ENCODE results near the gene ADCY2. TPM values are rescaled to one million over a fixed set of nuclear protein-coding genes. Genes with fewer than 3 reads are reported as not detected.

ADCY2 gene
- total and polyA plus RNA-seq, 2 of the 13 experiments (the other 11 are each of a cell fraction or from before 2014, with no cell fraction given): not detected

GRCh38 chr5:7852988-7853387, 457.1 kb downstream of the ADCY2 start:
- ATAC-seq (no peak), FAIRE-seq (no peak), DNase-seq (ENCODE audit: low spot score) (no peak)
- Histone ChIP-seq H3K4me3 (replicated peaks in 1 of 3; ENCODE audit: insufficient read depth in 1 of 3, low read depth in 2 of 3, low read length in 3 of 3) (no peak overlapping the region), H3K36me3 (replicated peaks in 1 of 2; ENCODE audit: control insufficient read depth in 1 of 2, insufficient read depth in 2 of 2, low read length in 2 of 2) (no peaks in the 10 kb centered on the region), H2AFZ (ENCODE audit: low read length) (no peak overlapping the region), H3K4me1 (ENCODE audit: insufficient read depth, low read length) (peaks cover 25% of the 10 kb centered on the region), H3K79me2 (ENCODE audit: insufficient read depth, low read length) (no peaks in the 10 kb centered on the region), H3K9ac (ENCODE audit: insufficient read depth, low read depth, low read length) (no peak overlapping the region), H3K27me3 (ENCODE audit: control insufficient read depth in 1 of 2, insufficient read depth in 2 of 2, low read length in 2 of 2) (peaks cover 3 to 10% of the 10 kb centered on the region in 2 experiments; a peak in 2 of 5 replicates), H3K4me2 (ENCODE audit: low read depth, low read length) (no peak overlapping the region), H3K9me3 (ENCODE audit: low read length) (no peaks in the 10 kb centered on the region), H4K20me1 (ENCODE audit: insufficient read depth, low read length) (no peaks in the 10 kb centered on the region), H3K27ac (ENCODE audit: extremely low read length, insufficient read depth, low read length) (no peak overlapping the region)
- POLR2A ChIA-PET: no interaction called here
- in situ Hi-C loops (cut with HindIII; ENCODE audit: extremely low pct_ligation_motif_present, low pct_unique_long_range_greater_than_20kb) (no loop called here), intact Hi-C loops (cut with micrococcal nuclease; ENCODE audit: unreplicated experiment) (no loop called here)
- WGBS (ENCODE audit: low lambda C conversion rate): 44% methylated on average over 2 of the region's 2 CpGs
- TF ChIP-seq TCF7L2 (IDR thresholded peaks at IDR 0.05; ENCODE audit: low read depth, low read length) (no peak), PREB (CRISPR knock-in tag; IDR thresholded peaks at IDR 0.05) (no peak), ZNF3 (CRISPR knock-in tag; IDR thresholded peaks at IDR 0.05) (no peak), ZSCAN31 (CRISPR knock-in tag; IDR thresholded peaks at IDR 0.05; ENCODE audit: low read depth) (no peak)
- no TSS peak for BruUV-seq (replicated peaks)
- CTCF ChIA-PET (ENCODE audit: low intra/inter-chr PET ratio, low total read pairs): no interaction called here

DNA sequence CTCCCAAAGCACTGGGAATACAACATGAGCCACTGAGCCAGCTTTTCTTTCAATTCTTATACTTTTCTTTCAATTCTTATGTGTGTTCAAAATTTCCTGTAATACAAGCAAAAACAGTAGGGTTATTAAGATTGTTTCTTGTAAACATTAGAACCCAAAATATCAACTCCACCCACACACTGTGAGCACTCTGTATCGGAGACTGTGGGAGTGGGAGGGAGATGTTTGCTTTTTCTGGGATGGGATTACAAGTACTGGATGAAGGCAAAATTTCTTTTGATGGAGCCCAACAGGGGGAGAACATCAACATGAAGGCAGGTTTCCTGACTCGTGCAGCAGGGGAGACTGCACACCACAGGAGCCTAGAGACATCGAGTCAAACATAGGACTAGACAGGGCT, 459.7 kb downstream of the ADCY2 start:
- Histone ChIP-seq H3K27me3 (ENCODE audit: control insufficient read depth in 1 of 2, insufficient read depth in 2 of 2, low read length in 2 of 2) (no peaks in the 10 kb centered on the region), H3K36me3 (replicated peaks in 1 of 2; ENCODE audit: control insufficient read depth in 1 of 2, insufficient read depth in 2 of 2, low read length in 2 of 2) (peaks cover 4 to 7% of the 10 kb centered on the region in 2 experiments; a peak in 3 of 5 replicates), H4K20me1 (ENCODE audit: insufficient read depth, low read length) (no peaks in the 10 kb centered on the region), H3K4me3 (replicated peaks in 1 of 3; ENCODE audit: insufficient read depth in 1 of 3, low read depth in 2 of 3, low read length in 3 of 3) (no peak overlapping the region), H3K9me3 (ENCODE audit: low read length) (no peaks in the 10 kb centered on the region), H3K79me2 (ENCODE audit: insufficient read depth, low read length) (no peaks in the 10 kb centered on the region), H2AFZ (ENCODE audit: low read length) (no peak overlapping the region), H3K27ac (ENCODE audit: extremely low read length, insufficient read depth, low read length) (no peak overlapping the region), H3K9ac (ENCODE audit: insufficient read depth, low read depth, low read length) (no peak overlapping the region), H3K4me1 (ENCODE audit: insufficient read depth, low read length) (peaks cover 16% of the 10 kb centered on the region), H3K4me2 (ENCODE audit: low read depth, low read length) (no peak overlapping the region)
- TF ChIP-seq SP2 (CRISPR knock-in tag; IDR thresholded peaks at IDR 0.05) (no peak), ZSCAN9 (CRISPR knock-in tag; IDR thresholded peaks at IDR 0.05; ENCODE audit: borderline replicate concordance) (no peak), RFX3 (CRISPR knock-in tag; IDR thresholded peaks at IDR 0.05) (no peak), SRSF4 (IDR thresholded peaks at IDR 0.05; ENCODE audit: low read depth, low read length, poor library complexity, severe bottlenecking) (no peak), RXRA (CRISPR knock-in tag; IDR thresholded peaks at IDR 0.05) (no peak), ZNF567 (CRISPR knock-in tag; IDR thresholded peaks at IDR 0.05; ENCODE audit: borderline replicate concordance) (no peak), STAT5B (CRISPR knock-in tag; IDR thresholded peaks at IDR 0.05) (no peak), ZSCAN20 (CRISPR knock-in tag; IDR thresholded peaks at IDR 0.05; ENCODE audit: borderline replicate concordance) (no peak), ELF3 (CRISPR knock-in tag; IDR thresholded peaks at IDR 0.05) (no peak), MYC (CRISPR knock-in tag; IDR thresholded peaks at IDR 0.05; ENCODE audit: borderline replicate concordance) (no peak), CENPX (CRISPR knock-in tag; IDR thresholded peaks at IDR 0.05) (no peak)
- TF ChIP-seq, protein P1, sequence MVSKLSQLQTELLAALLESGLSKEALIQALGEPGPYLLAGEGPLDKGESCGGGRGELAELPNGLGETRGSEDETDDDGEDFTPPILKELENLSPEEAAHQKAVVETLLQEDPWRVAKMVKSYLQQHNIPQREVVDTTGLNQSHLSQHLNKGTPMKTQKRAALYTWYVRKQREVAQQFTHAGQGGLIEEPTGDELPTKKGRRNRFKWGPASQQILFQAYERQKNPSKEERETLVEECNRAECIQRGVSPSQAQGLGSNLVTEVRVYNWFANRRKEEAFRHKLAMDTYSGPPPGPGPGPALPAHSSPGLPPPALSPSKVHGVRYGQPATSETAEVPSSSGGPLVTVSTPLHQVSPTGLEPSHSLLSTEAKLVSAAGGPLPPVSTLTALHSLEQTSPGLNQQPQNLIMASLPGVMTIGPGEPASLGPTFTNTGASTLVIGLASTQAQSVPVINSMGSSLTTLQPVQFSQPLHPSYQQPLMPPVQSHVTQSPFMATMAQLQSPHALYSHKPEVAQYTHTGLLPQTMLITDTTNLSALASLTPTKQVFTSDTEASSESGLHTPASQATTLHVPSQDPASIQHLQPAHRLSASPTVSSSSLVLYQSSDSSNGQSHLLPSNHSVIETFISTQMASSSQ (IDR thresholded peaks at IDR 0.05; ENCODE audit: low read depth): no peak
- TF ChIP-seq, protein P1 (CRISPR knock-in tag; IDR thresholded peaks at IDR 0.05; ENCODE audit: borderline replicate concordance): no peak
- intact Hi-C loops (cut with micrococcal nuclease; ENCODE audit: unreplicated experiment) (loop anchor here (5.0 kb wide), 1 partner anchor 263 kb away; no protein-coding TSS in a partner anchor), in situ Hi-C loops (cut with HindIII; ENCODE audit: extremely low pct_ligation_motif_present, low pct_unique_long_range_greater_than_20kb) (no loop called here)
- WGBS (ENCODE audit: low lambda C conversion rate): 23% methylated on average over 3 of the region's 3 CpGs
- DNase-seq (ENCODE audit: low spot score) (no peak), ATAC-seq (no peak), FAIRE-seq (no peak)
- no TSS peak for BruUV-seq (replicated peaks)
- ChIA-PET POLR2A (no interaction called here), CTCF (ENCODE audit: low intra/inter-chr PET ratio, low total read pairs) (no interaction called here)
